SK-N-SH (cell line): ENCODE measurements around the gene SCNN1A.

Source experiments
- FOXM1 ChIP-seq: IDR thresholded peaks from 2 replicates; pipeline ENCODE4 v1.4.0; 2012; ENCODE audit warnings: low read depth, mild to moderate bottlenecking
- YY1 ChIP-seq: IDR thresholded peaks from 2 replicates; pipeline ENCODE4 v1.4.0; 2012; ENCODE audit warnings: low read depth, mild to moderate bottlenecking
- TF ChIP-seq, protein P1 (sequence below): fragments of 200-600 bp; sonication (generic); IDR thresholded peaks from 2 replicates; pipeline ENCODE4 v1.6.1; 2017; ENCODE audit warnings: antibody characterized with exemption, mild to moderate bottlenecking, moderate library complexity
- TF ChIP-seq, protein P2 (sequence below): IDR thresholded peaks from 2 replicates; pipeline ENCODE4 v1.6.1; 2012; ENCODE audit warnings: mild to moderate bottlenecking, low read depth, low read length, moderate library complexity

DNA sequence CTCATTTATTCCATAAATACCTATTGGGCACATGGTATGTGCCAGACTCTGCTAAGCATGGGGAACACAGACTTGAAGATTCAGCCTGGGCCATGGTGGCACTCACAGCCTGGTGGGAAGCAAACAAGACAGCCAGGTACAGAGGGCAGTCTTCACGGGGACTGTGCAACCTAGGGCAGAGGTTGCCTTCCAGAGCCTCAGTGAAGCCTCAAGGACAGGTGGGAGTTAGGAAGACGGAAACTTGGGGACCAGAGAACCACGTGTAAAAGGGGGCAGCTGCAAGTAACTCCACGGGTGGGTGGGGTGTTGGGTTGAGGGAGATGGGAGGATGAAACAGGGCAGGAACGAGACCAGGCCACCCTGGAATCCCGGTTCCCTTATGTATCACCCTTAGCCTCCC is 7.6 kb upstream of the SCNN1A start:
- TF ChIP-seq FOXM1 (no peak), YY1 (no peak)
- TF ChIP-seq, protein P1, sequence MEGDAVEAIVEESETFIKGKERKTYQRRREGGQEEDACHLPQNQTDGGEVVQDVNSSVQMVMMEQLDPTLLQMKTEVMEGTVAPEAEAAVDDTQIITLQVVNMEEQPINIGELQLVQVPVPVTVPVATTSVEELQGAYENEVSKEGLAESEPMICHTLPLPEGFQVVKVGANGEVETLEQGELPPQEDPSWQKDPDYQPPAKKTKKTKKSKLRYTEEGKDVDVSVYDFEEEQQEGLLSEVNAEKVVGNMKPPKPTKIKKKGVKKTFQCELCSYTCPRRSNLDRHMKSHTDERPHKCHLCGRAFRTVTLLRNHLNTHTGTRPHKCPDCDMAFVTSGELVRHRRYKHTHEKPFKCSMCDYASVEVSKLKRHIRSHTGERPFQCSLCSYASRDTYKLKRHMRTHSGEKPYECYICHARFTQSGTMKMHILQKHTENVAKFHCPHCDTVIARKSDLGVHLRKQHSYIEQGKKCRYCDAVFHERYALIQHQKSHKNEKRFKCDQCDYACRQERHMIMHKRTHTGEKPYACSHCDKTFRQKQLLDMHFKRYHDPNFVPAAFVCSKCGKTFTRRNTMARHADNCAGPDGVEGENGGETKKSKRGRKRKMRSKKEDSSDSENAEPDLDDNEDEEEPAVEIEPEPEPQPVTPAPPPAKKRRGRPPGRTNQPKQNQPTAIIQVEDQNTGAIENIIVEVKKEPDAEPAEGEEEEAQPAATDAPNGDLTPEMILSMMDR, result no peak
- TF ChIP-seq, protein P2, sequence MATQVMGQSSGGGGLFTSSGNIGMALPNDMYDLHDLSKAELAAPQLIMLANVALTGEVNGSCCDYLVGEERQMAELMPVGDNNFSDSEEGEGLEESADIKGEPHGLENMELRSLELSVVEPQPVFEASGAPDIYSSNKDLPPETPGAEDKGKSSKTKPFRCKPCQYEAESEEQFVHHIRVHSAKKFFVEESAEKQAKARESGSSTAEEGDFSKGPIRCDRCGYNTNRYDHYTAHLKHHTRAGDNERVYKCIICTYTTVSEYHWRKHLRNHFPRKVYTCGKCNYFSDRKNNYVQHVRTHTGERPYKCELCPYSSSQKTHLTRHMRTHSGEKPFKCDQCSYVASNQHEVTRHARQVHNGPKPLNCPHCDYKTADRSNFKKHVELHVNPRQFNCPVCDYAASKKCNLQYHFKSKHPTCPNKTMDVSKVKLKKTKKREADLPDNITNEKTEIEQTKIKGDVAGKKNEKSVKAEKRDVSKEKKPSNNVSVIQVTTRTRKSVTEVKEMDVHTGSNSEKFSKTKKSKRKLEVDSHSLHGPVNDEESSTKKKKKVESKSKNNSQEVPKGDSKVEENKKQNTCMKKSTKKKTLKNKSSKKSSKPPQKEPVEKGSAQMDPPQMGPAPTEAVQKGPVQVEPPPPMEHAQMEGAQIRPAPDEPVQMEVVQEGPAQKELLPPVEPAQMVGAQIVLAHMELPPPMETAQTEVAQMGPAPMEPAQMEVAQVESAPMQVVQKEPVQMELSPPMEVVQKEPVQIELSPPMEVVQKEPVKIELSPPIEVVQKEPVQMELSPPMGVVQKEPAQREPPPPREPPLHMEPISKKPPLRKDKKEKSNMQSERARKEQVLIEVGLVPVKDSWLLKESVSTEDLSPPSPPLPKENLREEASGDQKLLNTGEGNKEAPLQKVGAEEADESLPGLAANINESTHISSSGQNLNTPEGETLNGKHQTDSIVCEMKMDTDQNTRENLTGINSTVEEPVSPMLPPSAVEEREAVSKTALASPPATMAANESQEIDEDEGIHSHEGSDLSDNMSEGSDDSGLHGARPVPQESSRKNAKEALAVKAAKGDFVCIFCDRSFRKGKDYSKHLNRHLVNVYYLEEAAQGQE, result no peak
